RWPE1 (cell line): Measurements from ENCODE around the gene ABCG8.

Source experiments
- CTCF ChIA-PET: fragments of 350-600 bp; sonication (Branson Sonifier 250); formaldehyde crosslinking; extraction: SDS; loops from one replicate; lab custom pipeline; 2021; lab: Yijun Ruan, JAX
- POLR2A ChIA-PET: fragments of 400-600 bp; formaldehyde crosslinking; extraction: SDS; loops from one replicate; lab custom pipeline; 2020; ENCODE audit warnings: antibody characterized with exemption; ENCODE audit not compliant: low non-redundant PET; lab: Yijun Ruan, JAX
- DNase-seq: peaks from one replicate; pipeline ENCODE4 v3.0.0; 2012; ENCODE audit warnings: low spot score
- H3K27ac ChIP-seq: fragments of 450-650 bp; 2 replicates; pipeline ENCODE4 v1.5.1; 2017
- CTCF ChIP-seq: fragments of 450-650 bp; conservative IDR thresholded peaks from 2 replicates; pipeline ENCODE4 v1.5.1; 2017; ENCODE audit warnings: low read depth, mild to moderate bottlenecking

ABCG8 gene

GRCh38 chr2:43897492-43897891, 58.7 kb downstream of the ABCG8 start:
- CTCF ChIA-PET = no interaction called here

GRCh38 chr2:43898134-43898837, 59.5 kb downstream of the ABCG8 start:
- DNase-seq = no peak
- CTCF ChIA-PET = no interaction called here
- TF ChIP-seq CTCF = no peak
- POLR2A ChIA-PET = no interaction called here
- no peak overlapping the region for H3K27ac ChIP-seq

More at GRCh38 chr2:43897492-43897891, 58.7 kb downstream of the ABCG8 start:
- POLR2A ChIA-PET = interaction anchor here (0.5 kb wide), 1 partner anchor 201 kb away, joined by 7 read pairs; no protein-coding TSS in a partner anchor
- DNase-seq = no peak
- no peak for TF ChIP-seq CTCF
- no peak overlapping the region for H3K27ac ChIP-seq

GRCh38 chr2:43898838-43899346, 60.1 kb downstream of the ABCG8 start:
- TF ChIP-seq CTCF = no peak
- ChIA-PET POLR2A (no interaction called here), CTCF (no interaction called here)
- DNase-seq = no peak
- H3K27ac ChIP-seq = no peak overlapping the region

- no peak for DNase-seq
- CTCF ChIA-PET = no interaction called here
- no peak overlapping the region for H3K27ac ChIP-seq
- no peak for TF ChIP-seq CTCF
- POLR2A ChIA-PET = no interaction called here
These were observed 60.8 kb downstream of the ABCG8 start for GRCh38 chr2:43899589-43899988.

- no peak for DNase-seq
- no peak for TF ChIP-seq CTCF
- ChIA-PET POLR2A (no interaction called here), CTCF (no interaction called here)
- no peak overlapping the region for H3K27ac ChIP-seq
These were observed 66.6 kb downstream of the ABCG8 start for GRCh38 chr2:43905371-43905803.

GRCh38 chr2:43905871-43906270, 67.1 kb downstream of the ABCG8 start:
- no peak overlapping the region for H3K27ac ChIP-seq
- no peak for DNase-seq
- POLR2A ChIA-PET = no interaction called here
- no peak for TF ChIP-seq CTCF
- CTCF ChIA-PET = no interaction called here
